HEK293 (cell line): ENCODE data around the gene PLPPR1.

Experiments used
- CTCF ChIP-seq: fragments of 450-650 bp; formaldehyde crosslinking; IDR thresholded peaks from 2 replicates; pipeline ENCODE4 v1.5.1; 2016; ENCODE audit warnings: missing biosample characterization, missing genetic modification characterization
- GLIS1 ChIP-seq: fragments of 450-650 bp; formaldehyde crosslinking; IDR thresholded peaks from 2 replicates; pipeline ENCODE4 v1.5.1; 2016; ENCODE audit warnings: missing biosample characterization, missing genetic modification characterization
- PRDM4 ChIP-seq: fragments of 450-650 bp; formaldehyde crosslinking; IDR thresholded peaks from 2 replicates; pipeline ENCODE4 v1.5.1; 2017; ENCODE audit warnings: missing biosample characterization, missing genetic modification characterization
- WT1 ChIP-seq: fragments of 450-650 bp; formaldehyde crosslinking; IDR thresholded peaks from 2 replicates; pipeline ENCODE4 v1.5.1; 2016; ENCODE audit warnings: missing biosample characterization, missing genetic modification characterization
- ZBTB26 ChIP-seq: fragments of 450-650 bp; formaldehyde crosslinking; optimal IDR thresholded peaks from 2 replicates; pipeline ENCODE3; 2016; ENCODE audit warnings: missing biosample characterization, mild to moderate bottlenecking, missing genetic modification characterization
- ZBTB7A ChIP-seq: fragments of 450-650 bp; formaldehyde crosslinking; IDR thresholded peaks from 2 replicates; pipeline ENCODE4 v1.5.1; 2016; ENCODE audit warnings: low read depth, missing biosample characterization, missing genetic modification characterization
- ZFHX2 ChIP-seq: fragments of 450-650 bp; formaldehyde crosslinking; conservative IDR thresholded peaks from 2 replicates; pipeline ENCODE4 v1.5.1; 2016; ENCODE audit warnings: missing biosample characterization, missing genetic modification characterization
- ZFP3 ChIP-seq: fragments of 450-650 bp; formaldehyde crosslinking; IDR thresholded peaks from 2 replicates; pipeline ENCODE4 v1.5.1; 2016; ENCODE audit warnings: low read depth, missing biosample characterization, missing genetic modification characterization
- ZIC2 ChIP-seq: fragments of 450-650 bp; formaldehyde crosslinking; IDR thresholded peaks from 2 replicates; pipeline ENCODE4 v1.5.1; 2016; ENCODE audit warnings: missing biosample characterization, missing genetic modification characterization
- ZNF138 ChIP-seq: fragments of 450-650 bp; formaldehyde crosslinking; IDR thresholded peaks from 2 replicates; pipeline ENCODE4 v1.5.1; 2016; ENCODE audit warnings: missing biosample characterization, missing genetic modification characterization, borderline replicate concordance
- ZNF202 ChIP-seq: fragments of 450-650 bp; formaldehyde crosslinking; IDR thresholded peaks from 2 replicates; pipeline ENCODE4 v1.5.1; 2016; ENCODE audit warnings: missing biosample characterization, missing genetic modification characterization, borderline replicate concordance
- ZNF211 ChIP-seq: fragments of 450-650 bp; formaldehyde crosslinking; IDR thresholded peaks from 2 replicates; pipeline ENCODE4 v1.5.1; 2016; ENCODE audit warnings: low read depth, missing biosample characterization, missing genetic modification characterization
- ZNF645 ChIP-seq: fragments of 450-650 bp; formaldehyde crosslinking; IDR thresholded peaks from 2 replicates; pipeline ENCODE4; 2016; ENCODE audit warnings: missing biosample characterization, missing genetic modification characterization
- ZNF785 ChIP-seq: fragments of 450-650 bp; formaldehyde crosslinking; IDR thresholded peaks from 2 replicates; pipeline ENCODE4 v1.5.1; 2016; ENCODE audit warnings: missing biosample characterization, missing genetic modification characterization

- no peak for TF ChIP-seq CTCF
- no peak for TF ChIP-seq ZFP3
- TF ChIP-seq ZBTB7A = no peak
- TF ChIP-seq ZIC2 = no peak
- no peak for TF ChIP-seq ZNF785 (tag by site-specific recombination)
- no peak for TF ChIP-seq GLIS1 (tag by site-specific recombination)
- TF ChIP-seq ZFHX2 (tag by site-specific recombination) = no peak
- no peak for TF ChIP-seq WT1 (tag by site-specific recombination)
- no peak for TF ChIP-seq ZNF138
- TF ChIP-seq PRDM4 = no peak
- TF ChIP-seq ZNF645 (tag by site-specific recombination) = no peak
- no peak for TF ChIP-seq ZNF211 (tag by site-specific recombination)
- no peak for TF ChIP-seq ZNF202
- no peak for TF ChIP-seq ZBTB26 (tag by site-specific recombination)
Observed at GRCh38 chr9:101191723-101192122, 163.2 kb downstream of the PLPPR1 start.
